CD4-positive, alpha-beta T cell treated with Interleukin-10 for 1 hour (primary cell): ENCODE results near the gene ATL3.
"Not testable (repeated sequence)": the region's sequence is repeated elsewhere in the genome, so short reads cannot be mapped to it uniquely, and the experiment has no call there.

Source experiments
- DNase-seq: peaks from one replicate; pipeline ENCODE4 v3.0.0-alpha.2; 2020

The ATL3 gene

GRCh38 chr11:63581224-63581623, 90.0 kb downstream of the ATL3 start:
- DNase-seq: not testable (repeated sequence)

- DNase-seq: not testable (repeated sequence)
Observed at GRCh38 chr11:63578882-63579281, 92.3 kb downstream of the ATL3 start.

GRCh38 chr11:63574856-63575602, 96.1 kb downstream of the ATL3 start:
- no peak for DNase-seq
